Measurements from ENCODE around the gene SLC30A9. TPM values are rescaled to one million over a fixed set of nuclear protein-coding genes. Genes with fewer than 3 reads are reported as not detected.
A peak's percentile ranks its signal among the peaks of the same experiment; 100 is the strongest.

Gene SLC30A9
- total RNA-seq, 1 donor from 2014 or later: 71.5 TPM

GRCh38 chr4:41975341-41975740, 15.0 kb upstream of the SLC30A9 start:
- TF ChIP-seq, protein P1, sequence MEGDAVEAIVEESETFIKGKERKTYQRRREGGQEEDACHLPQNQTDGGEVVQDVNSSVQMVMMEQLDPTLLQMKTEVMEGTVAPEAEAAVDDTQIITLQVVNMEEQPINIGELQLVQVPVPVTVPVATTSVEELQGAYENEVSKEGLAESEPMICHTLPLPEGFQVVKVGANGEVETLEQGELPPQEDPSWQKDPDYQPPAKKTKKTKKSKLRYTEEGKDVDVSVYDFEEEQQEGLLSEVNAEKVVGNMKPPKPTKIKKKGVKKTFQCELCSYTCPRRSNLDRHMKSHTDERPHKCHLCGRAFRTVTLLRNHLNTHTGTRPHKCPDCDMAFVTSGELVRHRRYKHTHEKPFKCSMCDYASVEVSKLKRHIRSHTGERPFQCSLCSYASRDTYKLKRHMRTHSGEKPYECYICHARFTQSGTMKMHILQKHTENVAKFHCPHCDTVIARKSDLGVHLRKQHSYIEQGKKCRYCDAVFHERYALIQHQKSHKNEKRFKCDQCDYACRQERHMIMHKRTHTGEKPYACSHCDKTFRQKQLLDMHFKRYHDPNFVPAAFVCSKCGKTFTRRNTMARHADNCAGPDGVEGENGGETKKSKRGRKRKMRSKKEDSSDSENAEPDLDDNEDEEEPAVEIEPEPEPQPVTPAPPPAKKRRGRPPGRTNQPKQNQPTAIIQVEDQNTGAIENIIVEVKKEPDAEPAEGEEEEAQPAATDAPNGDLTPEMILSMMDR (conservative IDR thresholded peaks at IDR 0.05): no peak
- no peak for DNase-seq (ENCODE audit: low read depth, low spot score)
- H3K9me3 Mint-ChIP-seq: peaks cover 3% of the 10 kb centered on the region
- no peak overlapping the region for H3K4me3 Mint-ChIP-seq
- no peaks in the 10 kb centered on the region for H3K27me3 Mint-ChIP-seq (ENCODE audit: low read depth)
- H3K36me3 Mint-ChIP-seq (ENCODE audit: low read depth): no peaks in the 10 kb centered on the region
- no peaks in the 10 kb centered on the region for H3K4me1 Mint-ChIP-seq
- no peak overlapping the region for H3K27ac Mint-ChIP-seq (ENCODE audit: unreplicated experiment)

DNA sequence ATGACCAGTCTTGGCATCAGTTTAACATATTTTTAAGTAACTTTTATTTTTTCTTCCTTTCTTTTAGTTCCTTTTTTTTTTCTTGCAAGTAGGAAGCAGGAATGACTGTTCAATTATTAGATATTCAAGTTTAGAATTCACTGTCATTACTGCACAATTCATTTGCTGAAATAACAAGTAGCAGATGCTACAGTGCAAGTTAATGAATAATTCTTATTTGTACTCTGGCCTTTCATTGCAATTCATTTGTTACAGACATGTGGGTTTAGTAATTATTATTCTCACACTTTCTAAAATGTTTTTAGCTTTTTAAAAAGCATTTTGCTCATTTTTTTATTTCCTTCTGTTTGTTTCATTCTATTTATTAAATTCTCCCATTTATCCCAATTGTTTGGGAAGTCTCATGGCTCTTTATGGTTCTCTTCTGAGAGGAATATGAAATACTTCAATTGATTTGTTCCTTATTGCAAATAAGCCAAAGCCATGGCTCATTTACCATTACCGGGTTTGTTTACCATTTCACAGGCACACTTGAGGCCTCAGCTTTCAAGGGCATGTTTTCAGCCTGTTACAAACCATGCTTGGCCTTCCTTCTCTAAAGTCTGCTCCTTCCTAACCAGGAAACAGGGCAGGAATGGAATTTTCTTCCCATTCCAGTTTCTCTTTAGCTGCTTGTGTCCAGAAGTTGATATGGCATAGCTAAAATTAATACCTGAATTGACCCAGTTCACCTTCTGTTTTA, 13.4 kb upstream of the SLC30A9 start:
- no peaks in the 10 kb centered on the region for H3K27me3 Mint-ChIP-seq (ENCODE audit: low read depth)
- no peaks in the 10 kb centered on the region for H3K9me3 Mint-ChIP-seq
- no peak for DNase-seq (ENCODE audit: low read depth, low spot score)
- H3K27ac Mint-ChIP-seq (ENCODE audit: unreplicated experiment): no peak overlapping the region
- TF ChIP-seq, protein P1 (conservative IDR thresholded peaks at IDR 0.05): no peak
- H3K4me1 Mint-ChIP-seq: no peaks in the 10 kb centered on the region
- H3K4me3 Mint-ChIP-seq: no peak overlapping the region
- no peaks in the 10 kb centered on the region for H3K36me3 Mint-ChIP-seq (ENCODE audit: low read depth)

GRCh38 chr4:41977709-41978108, 12.6 kb upstream of the SLC30A9 start:
- Mint-ChIP-seq H3K9me3 (no peaks in the 10 kb centered on the region), H3K4me3 (no peak overlapping the region), H3K27ac (ENCODE audit: unreplicated experiment) (no peak overlapping the region), H3K36me3 (ENCODE audit: low read depth) (no peaks in the 10 kb centered on the region), H3K4me1 (no peaks in the 10 kb centered on the region), H3K27me3 (ENCODE audit: low read depth) (no peaks in the 10 kb centered on the region)
- DNase-seq (ENCODE audit: low read depth, low spot score): no peak
- TF ChIP-seq, protein P1 (conservative IDR thresholded peaks at IDR 0.05): no peak

GRCh38 chr4:41981456-41981855, 8.9 kb upstream of the SLC30A9 start, which contains the start of gene DCAF4L1:
TSS of gene DCAF4L1 (plus strand) at chr4:41981756. CDS start at chr4:41981793, 37 bp downstream.
- Mint-ChIP-seq H3K9me3 (no peaks in the 10 kb centered on the region), H3K36me3 (ENCODE audit: low read depth) (no peaks in the 10 kb centered on the region), H3K4me3 (no peak within 1 kb of the TSS), H3K27ac (ENCODE audit: unreplicated experiment) (peak within 1 kb of the TSS; percentile 64), H3K27me3 (ENCODE audit: low read depth) (no peaks in the 10 kb centered on the region), H3K4me1 (no peaks in the 10 kb centered on the region)
- TF ChIP-seq, protein P1 (conservative IDR thresholded peaks at IDR 0.05): no peak
- no peak for DNase-seq (ENCODE audit: low read depth, low spot score)

DNA sequence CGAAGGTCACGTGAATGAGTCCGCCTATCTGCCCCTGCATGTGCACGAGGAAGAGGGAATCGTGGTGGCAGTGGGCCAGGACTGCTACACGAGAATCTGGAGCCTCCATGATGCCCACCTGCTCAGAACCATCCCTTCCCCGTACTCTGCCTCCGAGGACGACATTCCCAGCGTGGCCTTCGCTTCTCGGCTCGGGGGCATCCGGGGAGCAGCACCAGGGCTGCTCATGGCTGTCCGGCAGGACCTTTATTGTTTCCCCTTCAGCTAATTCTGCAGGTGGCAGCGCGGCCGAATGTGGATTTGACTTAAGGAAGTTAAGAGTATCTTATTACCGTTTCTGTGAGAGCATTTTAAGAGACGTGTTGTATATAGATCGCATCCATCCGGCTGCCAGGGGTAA, 7.6 kb upstream of the SLC30A9 start:
- DNase-seq (ENCODE audit: low read depth, low spot score): no peak
- Mint-ChIP-seq H3K36me3 (ENCODE audit: low read depth) (no peaks in the 10 kb centered on the region), H3K4me1 (no peaks in the 10 kb centered on the region), H3K27ac (ENCODE audit: unreplicated experiment) (no peak overlapping the region), H3K27me3 (ENCODE audit: low read depth) (no peaks in the 10 kb centered on the region), H3K9me3 (no peaks in the 10 kb centered on the region), H3K4me3 (no peak overlapping the region)
- TF ChIP-seq, protein P1 (conservative IDR thresholded peaks at IDR 0.05): no peak
